OCI-M1 (cell line): ENCODE data around the gene ATP2C1.
"Not testable (repeated sequence)": the region's sequence is repeated elsewhere in the genome, so short reads cannot be mapped to it uniquely, and the experiment has no call there.

ENCODE experiments used
- DNase-seq: peaks from one replicate; lab custom pipeline; 2025; lab: John Stamatoyannopoulos, UW

ATP2C1 gene

DNA sequence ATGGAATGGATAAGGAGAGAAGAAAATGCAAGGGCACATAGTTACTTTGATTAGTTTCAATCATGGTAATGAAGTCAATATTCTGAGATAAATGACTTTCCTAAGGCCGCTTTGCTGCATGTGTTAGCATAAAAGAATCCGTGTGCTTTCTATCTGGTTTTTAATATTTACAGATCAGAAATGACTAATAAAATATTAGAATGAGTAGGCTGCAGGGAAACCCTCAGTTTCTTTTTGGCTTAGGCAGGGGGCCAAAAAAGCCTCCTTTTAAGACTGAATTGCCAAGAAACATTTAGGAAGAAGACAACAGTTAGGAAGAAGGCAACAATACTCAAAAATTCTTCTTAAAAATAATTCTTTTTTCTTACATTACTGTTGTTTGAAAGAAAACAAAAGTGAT, 144.4 kb downstream of the ATP2C1 start:
- no peak for DNase-seq

GRCh38 chr3:131042271-131042985, 148.5 kb downstream of the ATP2C1 start:
- DNase-seq = not testable (repeated sequence)

- DNase-seq = peak; percentile 90
These were observed 153.7 kb downstream of the ATP2C1 start for GRCh38 chr3:131047582-131047981.

DNA sequence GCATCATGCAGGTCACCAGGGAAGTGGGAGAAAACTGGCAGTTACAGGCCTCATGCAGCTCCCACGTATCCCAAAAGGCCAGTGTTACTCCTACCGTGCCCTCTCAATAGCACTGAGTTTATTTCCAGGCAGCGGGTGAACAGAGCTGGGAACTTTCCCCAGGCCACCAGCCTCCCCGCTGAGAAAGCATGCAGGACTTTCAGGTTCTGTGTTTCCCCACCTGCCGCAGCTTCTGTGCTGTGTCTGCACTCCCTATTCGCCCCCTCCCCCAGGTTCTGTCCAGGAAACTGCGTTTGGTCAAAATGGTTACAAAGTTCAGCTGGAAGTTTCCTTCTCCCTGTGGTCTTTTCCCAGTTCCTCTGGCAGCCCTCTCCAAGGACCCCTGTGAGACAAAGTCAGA, 154.1 kb downstream of the ATP2C1 start:
- no peak for DNase-seq

DNA sequence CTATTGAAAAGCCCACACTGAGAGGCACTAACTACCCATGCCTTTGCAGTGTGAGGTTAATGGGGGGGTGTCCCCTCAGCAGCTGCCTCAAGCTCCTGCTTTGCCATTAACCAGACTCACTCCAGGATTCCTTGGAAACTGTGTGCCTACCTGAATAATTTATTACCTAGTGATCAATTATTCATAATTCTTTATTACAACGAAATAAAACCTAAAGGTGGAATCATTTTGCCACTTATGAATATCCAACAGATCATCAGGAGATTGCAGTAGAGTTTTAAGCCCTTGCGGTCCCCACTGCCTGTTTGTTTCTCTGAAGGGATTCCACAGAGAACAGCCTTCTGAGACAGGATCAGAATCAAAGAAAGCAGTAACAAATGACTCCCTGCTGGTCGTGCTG, 156.1 kb downstream of the ATP2C1 start:
- no peak for DNase-seq

DNA sequence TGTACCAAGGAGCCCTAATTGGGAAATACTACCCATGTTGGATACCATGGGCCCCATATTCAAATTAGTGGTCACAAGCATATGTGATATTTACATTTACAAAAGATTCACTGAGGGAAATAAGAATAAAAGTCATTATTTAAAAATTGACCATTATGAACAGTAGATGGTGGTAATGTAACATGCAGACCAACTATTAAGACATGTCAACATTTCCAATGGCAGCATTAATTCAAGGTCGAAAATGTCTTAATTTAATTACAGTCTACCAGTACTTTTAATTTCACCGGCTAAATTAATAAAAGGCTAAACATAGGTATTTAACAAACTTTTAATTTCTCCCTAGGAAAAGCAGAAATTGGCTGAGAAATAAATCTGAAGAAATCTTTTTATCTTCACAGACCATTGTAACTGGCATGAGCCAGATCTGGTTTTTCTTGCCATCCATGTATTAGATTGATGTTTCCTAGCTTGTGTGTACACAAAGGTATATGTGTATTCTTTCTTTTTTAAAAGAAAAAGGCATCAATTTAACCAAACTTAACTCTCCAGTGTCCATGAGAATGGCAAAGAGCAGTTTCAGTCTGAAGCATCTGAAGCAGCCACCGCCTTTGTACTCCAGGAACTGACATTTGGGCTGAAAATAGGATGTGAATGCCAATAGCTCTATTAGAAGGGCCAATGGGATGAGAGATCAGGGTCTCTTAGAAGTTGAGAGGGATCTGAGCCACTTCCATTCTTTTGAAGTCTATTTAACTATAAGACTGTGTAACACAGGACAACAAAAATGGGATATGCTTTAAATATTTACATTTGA, 159.4 kb downstream of the ATP2C1 start:
- DNase-seq = peak; percentile 50
